HG02938 (cell line): ENCODE results near the gene SMC6.
A peak's percentile ranks its signal among the peaks of the same experiment; 100 is the strongest.

Experiments used
- ATAC-seq: cut with Tn5 transposase; IDR thresholded peaks from one replicate; pipeline ENCODE4 v1.9.1; 2021; ENCODE audit warnings: mild to moderate bottlenecking, moderate library complexity; ENCODE audit not compliant: unreplicated experiment

Gene SMC6

DNA sequence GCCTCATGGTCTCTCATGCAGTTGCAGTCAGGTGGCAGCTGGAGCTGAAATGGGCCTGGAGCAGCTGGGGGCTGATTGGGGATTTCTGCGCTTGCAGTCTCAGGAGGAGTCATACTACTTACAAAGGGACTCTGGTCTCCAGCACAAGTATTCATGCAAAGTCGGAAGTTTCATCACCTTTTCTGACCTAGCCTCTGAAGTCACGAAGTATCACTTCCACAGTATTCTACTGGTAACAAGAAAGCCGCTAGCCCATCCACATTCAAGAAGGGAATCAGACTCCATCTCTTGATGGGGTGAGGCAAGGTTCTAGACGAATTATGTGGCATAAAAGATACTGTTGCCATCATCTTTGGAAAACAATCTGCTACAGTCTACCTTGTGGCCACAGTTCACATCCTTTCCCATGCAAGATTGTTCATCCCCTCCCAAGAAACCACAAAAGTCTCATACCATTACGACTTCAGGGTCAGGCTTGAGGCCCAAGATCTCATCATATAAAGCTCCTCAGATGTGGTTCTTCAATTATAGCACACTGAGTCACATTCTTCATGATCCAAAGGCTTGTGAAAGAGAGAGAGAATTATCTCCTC, 95.3 kb downstream of the SMC6 start:
- ATAC-seq = peak; percentile 43

DNA sequence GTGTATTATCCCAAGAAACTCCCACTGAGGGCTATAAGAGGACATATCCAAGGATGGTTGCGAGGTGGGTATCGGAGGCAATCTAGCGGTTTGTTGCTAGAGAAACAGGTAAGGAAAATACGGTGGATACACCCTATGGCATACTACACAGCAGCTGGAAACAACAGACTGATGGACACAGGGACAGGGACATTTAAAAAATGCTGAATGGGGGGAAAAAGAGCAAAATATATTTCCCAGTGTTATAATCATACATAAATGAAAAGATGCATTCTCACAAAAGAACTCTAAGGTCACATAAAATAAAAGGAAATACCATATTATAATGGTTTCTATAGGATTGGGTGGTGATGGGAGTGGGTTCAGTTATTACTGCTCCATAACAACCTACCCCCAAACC, 95.9 kb downstream of the SMC6 start:
- ATAC-seq = no peak

DNA sequence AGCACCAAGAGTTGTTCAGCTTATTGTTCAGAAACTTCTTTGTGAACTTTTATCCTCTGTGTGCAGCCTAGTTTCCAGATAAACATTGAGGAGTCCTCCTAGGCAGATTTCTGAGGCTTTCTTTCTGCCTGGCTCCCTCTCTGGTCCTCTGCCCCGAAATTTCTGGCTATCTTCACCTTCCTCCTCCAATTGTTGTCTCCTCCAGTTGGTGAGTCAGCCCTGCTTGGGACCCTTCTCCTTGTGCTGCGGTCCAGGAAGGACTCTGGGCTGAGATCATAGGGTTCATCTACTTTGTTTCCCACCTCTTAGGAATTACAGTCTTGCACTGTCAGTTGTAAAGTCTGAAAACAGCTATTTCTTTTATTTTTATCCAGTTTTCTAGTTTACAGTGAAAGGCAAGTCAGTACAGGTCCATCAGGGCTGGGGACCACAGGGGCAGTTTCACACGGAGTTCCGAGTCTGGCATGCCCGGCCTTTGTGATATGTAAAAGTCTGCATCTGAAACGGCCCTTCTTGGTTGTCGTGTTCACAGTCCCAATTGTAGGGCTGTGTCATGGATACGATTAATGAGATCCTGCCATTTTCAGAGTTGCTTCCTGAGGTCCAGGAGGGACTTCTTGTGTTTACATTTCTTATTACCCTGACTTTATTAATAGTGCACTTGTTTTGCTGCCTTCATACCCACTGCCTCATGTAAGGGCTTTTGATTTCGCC, 100.8 kb downstream of the SMC6 start:
- no peak for ATAC-seq

DNA sequence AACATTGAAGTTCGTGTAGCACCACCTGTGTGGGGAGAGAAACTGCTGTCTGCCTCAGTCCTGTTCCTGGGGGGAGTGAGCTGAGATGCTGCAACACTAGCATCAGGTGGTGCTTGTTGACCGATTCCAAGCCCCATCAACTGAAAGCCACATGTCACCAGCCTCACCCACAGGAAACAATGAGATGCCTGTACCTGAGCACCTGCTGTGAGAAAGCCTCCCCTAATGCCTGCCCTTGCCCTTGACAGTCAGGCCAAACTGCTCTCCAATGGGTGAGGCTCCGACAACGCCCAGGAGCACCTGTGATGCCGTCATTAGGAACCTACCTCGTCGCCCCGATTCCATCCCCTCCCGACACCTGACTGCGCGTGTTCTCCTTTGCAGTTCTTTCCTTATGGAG, 104.6 kb downstream of the SMC6 start:
- no peak for ATAC-seq

DNA sequence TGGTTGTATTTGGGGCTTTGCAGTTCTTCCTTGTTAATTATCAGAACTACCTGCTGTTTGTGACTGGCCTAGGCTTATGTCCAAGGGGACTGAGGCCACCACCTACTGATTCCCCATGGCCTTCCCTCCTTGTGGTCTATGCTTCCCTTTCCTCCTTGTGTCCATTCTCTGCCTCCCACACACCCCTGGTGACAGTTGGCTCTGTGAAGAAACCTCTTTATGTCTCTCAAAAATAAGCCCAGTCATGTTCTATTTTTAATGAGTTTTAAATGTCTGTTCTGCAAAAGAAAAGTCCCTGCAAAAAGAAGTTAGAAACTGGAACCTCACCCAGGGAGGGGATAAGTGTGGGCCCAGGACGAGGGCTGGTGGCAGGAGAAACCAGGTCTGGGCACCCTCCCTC, 105.0 kb downstream of the SMC6 start:
- no peak for ATAC-seq

DNA sequence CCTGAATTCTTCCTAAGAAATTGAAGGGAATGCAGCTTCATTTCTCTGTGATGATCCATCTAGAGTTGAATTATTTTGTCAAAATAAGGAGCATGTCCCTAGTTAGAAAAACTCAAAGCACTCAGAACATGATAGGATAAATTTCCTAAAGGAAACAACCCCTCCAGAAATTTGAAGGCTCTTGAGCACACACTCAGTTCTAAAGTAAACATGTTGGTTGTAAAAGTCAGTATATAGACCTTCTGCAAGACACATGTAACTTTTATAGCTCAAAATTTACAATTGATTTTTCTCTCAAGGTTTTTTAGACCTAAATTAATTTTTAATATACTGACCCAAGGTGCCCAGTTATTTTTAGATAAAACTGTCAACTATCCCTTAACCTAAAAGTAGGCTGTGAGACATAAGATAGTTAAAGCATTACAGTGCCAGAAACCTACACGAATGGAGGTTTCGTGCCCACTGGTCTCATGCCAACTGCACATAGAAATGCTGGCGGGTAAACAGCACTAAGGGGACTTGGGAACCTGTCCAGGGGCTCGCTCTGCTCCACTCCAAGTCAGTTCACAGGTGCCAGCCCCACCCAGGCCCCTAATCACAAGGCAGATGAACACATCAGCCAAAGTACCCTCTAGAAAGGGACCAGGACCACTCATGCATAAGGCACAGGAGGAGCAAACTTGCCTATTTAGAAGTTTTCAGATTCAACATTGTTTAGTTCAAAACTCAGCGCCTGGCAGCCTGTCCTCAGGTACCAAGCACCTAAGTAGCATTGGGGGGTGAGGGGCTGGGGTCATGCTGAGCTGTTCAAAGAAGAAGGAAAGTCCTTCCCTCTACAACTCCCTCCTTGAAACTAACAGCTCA, 106.5 kb downstream of the SMC6 start:
- no peak for ATAC-seq

DNA sequence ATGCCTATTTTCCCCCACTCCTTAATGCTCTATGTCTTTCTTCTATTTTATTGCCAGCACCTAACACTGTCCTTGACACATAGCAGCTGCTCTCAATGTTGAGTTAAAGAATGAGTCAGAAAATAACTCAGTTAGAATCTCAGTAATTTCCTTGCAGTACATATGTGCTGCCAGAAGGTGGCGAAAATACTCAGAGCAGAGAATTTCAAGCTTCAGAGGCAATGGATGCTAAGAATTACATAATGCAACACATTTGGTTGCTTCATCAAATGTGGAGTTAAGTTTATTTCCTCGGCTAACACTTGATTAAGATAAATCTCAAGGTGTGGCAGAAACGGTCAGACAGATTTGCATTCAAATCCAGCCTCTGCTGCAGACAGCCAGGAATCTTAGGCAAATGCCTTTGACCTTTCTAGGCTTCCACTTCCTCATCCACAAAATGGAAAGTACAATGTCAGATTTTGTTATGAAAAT, 107.5 kb downstream of the SMC6 start:
- peak; percentile 93 for ATAC-seq

GRCh38 chr2:17644997-17645720, 108.5 kb downstream of the SMC6 start:
- no peak for ATAC-seq

GRCh38 chr2:17643031-17643615, 110.5 kb downstream of the SMC6 start:
- ATAC-seq = no peak

DNA sequence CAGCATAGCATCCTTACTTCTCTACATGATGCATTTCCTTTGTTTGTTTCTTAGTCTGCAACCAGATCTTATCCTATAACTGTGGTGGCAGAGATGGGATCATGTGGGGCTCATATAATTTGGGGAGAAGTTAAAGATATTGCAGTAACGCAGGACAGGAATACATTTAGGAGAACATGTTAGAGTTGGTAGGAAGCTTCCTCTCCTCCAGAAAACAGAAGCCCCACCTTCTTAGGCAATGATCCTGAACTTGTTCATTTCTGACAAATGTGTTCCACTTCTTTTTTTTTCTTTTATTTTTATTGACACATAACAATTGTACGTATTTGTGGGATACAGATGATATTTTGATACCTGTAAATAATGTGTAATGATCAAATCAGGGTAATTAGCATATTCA, 113.2 kb downstream of the SMC6 start:
- ATAC-seq = no peak

DNA sequence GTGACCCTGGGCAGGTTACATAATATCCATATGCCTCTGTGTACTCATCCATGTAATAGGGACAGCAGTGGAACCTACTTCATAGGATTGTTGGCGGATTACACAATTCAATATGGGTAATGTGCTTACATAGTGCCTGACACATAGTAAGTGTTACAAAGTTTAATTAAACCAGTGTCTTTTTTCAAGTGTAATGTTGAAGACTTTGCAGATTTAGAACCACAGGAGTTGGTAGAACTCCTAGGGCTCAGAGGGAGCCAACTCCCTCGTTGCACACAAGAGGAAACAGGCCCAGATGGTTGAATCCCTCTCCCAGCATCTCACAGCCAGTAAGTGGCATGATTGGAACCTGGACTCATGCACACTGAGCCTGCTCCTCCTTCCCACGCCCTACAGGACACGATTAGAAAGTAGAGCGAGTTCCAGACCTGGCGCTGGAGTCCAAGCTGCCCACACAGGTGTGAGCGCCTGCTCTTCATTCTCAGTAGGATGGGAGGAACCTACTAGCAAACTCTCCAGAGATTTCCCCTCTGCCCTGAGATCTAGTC, 115.3 kb downstream of the SMC6 start:
- no peak for ATAC-seq

DNA sequence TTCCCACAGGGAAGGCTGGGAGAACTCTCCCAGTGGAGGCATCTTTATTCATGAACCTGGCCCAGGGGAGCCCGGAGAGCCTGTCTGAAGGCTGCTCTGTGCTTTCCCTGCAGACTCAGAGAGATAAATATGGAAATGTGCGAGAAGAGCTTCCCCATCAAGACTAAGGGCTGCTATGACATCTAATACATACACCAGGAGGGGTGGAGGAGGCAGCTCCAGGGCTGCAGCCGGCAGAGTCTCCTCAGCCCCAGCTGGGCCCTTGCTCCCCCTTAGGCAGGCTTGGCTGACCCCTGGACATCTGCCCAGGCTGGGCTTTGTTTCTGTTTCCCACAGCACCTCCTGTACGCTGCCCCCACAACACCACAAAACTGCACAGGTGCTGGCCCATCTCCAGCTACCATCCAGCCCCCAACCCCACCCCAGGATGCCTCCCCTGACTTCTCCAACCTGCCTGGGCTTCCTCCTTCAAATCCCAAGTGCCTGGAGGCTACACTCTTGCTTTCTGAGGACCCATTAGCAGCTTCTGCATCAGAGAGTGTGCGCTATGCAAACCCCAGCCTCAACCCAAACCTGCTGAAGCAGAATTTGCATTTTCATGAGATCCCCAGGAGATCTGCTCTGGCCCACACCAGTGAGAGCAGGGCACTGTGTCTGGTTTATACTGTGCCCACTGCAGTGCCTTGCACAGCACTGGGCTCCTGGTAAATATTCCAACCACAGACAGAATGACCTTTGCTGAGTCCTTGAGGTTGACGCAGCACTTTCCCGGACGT, 116.3 kb downstream of the SMC6 start:
- no peak for ATAC-seq

DNA sequence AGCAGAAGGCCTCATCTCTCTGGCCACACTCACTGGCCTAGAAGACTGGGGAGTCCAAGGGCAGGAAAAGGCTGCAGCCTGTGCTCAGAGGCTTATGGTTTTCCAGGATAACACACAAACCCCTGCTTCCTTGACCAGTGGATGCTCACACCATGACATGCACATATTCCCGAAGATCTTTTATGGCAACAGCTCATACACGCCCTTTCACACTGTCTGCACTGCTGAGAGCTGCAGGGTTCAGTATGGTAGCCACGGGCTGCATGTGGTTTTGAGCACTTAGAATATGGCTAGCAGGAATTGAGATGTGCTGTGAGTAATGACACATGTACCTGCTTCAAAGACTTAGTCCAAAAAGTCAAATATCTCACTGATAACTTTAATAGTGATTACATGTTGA, 117.4 kb downstream of the SMC6 start:
- no peak for ATAC-seq

DNA sequence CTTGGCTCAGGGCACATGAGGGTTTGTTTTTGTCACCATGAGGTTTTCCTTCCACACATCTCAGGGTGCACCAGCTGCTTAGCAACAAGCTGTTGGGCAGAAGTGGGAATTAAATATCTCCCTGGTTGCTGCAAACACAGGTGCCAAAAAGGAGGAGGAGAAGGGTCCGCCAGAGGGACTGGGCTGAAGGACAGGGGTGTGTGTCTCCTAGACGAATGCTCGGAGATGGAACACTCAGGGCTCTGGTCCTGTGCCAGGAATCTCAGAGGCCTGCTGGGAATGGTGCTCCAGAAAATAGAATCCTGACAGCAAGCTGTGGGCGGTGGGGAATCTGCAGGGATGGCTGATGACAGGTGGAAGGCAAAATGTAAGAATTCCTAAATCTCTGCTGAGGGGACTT, 118.6 kb downstream of the SMC6 start:
- ATAC-seq = no peak

- no peak for ATAC-seq
These were observed 123.5 kb downstream of the SMC6 start for GRCh38 chr2:17630089-17630488.

DNA sequence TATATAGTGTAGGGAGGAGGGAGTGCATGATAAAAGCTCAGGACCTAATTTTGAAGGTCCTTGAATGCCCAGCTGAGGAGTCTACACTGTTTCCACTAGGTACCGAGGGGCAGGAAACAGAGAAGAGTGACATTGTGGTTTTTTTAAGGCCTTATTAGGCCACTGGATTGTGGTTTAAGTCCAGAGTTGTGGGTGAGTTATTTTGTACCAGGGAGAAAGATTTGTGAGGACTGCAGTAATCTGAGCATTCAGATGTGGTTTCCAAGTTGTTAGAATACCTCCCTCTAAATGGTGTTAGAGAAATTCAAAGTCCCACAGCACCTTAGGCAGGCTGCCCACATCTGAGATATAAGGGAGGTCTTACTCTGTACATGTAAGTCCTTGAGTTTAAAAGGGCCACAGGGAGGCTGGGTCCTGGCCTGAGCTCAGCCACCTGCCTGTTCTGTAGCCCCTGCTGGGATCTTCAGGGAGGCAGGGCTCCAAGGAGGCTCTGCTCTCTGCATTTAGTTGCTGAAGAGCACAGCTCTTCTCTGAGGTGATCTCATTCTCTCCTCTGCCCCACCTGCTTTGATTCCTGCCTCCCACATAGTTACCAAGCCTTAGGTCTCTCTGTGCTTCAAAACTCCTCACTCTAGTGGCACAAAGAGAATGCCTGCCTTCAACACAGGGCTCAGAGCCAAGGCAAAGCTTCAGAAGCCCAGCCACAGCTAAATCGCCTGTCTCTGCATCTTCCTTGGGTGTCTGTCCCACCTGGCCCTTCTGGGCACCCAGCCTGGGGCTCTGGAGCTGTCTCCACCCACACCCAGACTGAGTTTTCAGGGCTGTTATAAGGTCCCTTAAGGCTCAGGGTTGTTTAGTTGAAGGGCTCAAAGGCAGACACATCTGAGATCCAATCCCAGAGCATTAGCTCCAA, 125.0 kb downstream of the SMC6 start:
- no peak for ATAC-seq

DNA sequence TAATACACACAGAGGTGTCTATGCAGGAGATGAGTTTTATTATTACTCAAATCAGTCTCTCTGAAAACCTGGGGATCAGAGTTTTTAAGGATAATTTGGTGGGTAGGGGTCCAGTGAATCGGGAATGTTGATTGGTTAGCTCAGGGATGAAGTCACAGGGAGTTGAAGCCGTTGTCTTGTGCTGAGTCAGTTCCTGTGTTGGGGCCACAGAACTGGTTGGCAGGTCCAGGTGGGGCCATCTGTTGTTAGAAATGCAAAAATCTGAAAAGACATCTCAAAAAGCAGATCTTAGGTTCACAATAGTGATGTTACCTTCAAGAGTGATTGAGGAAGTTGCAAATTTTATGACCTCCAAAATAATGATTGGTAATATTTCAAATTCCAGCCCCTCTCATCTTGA, 126.2 kb downstream of the SMC6 start:
- no peak for ATAC-seq

DNA sequence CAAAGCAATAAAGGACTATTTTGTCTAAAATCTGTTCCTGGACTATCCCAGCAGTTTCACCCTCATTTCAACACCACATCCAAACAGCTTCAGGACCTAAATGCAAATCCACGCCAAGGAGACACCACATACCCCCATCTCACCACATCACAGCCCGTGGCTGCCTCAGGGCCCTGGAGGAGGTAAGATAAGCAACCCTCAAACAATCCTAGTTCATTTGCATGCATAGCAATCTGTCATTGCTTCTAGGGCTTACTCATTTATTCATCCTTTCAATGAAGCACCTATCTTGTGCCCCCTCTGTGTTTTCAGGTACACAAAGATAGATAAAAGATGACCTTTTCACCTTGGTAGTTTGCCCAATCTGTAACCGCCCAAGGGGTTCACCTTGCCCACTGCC, 126.6 kb downstream of the SMC6 start:
- no peak for ATAC-seq

DNA sequence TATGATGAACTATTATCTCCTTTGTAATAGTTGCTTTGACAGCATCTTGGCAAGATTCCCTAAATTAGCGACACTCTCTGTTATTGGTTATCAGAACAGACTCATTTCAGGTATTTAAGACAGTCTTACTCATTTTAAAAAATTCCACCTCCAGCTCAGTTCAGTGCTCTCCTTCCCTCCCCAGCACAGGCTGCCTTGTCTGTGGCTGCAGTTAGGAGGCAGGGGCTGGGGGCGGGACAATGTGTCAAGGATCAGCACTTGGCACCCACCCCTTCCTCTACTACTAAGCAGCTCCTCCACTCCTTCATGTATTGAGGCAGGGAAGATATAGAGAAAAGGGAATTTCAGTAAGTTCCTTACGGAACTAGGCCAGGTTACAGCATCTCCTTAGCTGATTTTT, 128.2 kb downstream of the SMC6 start:
- no peak for ATAC-seq
